HG03139 (cell line): ENCODE data around the gene PAPOLB.

Experiments
- ATAC-seq: cut with Tn5 transposase; IDR thresholded peaks from one replicate; pipeline ENCODE4 v1.9.1; 2021; ENCODE audit not compliant: unreplicated experiment

The PAPOLB gene

DNA sequence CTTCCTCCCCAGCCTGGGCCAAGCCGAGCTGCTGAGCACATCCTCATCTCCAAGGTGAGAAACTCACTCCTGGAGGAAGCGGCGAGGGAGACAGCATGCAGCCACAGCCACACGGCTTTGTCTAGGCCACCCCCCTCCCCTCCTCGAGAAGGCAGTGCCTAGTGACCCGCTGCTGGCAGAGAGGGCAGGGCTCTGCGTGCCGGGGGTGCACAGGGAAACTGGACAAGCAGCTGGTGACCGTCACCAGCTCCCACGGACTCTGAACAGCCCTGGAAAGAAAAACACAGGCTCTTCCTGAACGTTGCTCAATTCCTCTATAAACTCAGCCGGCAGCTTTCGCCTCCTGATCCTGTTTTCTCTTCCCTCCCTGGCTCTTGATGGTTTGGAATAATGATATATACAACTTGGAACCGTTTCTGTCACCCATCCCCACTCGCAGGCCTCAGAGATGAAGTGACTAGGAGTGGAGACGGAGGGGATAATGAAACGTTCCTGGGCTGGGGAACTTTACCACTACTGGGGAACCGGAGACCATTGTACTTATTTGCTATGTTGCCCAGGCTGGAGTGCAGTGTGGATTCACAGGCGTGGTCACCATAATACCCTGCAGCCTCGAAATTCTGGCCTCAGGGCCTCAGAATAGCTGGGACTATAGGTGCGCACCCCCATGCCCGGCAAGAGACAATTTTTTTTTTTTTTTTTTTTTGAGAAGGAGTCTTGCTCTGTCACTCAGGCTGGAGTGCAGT, 19.3 kb downstream of the PAPOLB start:
- no peak for ATAC-seq

- no peak for ATAC-seq
Observed at GRCh38 chr7:4841836-4842235, 20.0 kb downstream of the PAPOLB start.

DNA sequence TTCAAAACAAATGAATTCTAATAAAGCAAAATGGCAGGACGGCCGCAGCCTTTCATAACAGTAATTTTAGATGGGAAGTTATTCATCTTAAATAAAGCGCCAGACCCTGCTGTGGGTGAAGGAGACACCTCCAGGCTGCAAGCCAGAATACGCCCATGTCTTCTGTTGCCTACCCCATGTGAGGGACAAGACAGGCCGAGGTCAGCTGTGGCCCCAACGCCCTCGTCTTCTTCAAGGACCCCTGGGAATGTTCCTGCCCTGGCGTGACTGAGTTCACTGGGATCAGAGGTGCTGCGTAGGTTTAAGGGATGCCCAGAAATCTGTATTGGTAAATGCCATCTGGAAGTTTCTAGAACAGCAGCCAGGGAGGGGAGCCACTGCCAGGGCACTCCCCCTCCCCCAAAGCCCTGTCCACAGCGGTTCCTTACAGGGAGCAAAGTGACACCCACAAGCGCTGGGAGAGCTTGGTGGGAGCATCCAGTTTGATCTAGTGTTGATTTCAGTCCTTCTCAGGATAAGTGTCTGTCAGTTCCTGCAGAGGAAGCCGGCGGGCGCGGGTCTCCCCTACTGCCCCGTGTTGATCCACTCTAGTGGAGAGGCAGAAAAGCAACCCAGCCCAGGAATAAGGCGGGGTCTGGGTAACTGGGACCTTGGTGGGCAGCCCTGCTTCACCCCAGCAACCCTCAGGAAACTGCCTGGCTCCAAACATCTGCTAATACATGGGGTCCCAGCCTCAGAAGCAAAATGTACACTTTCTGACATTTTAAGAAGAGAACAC, 20.6 kb downstream of the PAPOLB start:
- no peak for ATAC-seq

DNA sequence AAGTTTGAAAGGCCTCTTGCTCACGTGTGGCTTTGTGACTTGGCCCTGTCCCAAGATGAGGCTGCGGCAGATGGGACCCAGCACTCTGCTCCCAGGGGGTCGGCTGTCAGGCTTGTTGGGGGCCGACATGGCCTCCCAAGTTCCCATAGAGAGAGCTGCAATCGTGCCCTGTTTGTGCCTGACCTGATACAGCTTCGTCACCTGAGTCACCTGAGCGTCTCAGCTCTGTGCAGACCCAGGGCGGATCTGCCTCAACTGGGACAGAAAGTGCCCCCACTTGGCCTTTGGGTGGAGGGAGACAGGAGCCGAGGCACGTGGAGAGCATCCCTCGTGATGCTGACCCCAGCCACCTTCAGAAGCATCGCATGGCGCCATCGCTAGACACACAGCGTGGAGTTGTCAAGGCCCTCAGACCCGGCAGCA, 21.7 kb downstream of the PAPOLB start:
- ATAC-seq = no peak

GRCh38 chr7:4838626-4839334, 23.1 kb downstream of the PAPOLB start:
- no peak for ATAC-seq

- ATAC-seq = no peak
Observed at GRCh38 chr7:4837803-4838625, 23.8 kb downstream of the PAPOLB start.

- ATAC-seq = no peak
Observed at GRCh38 chr7:4837041-4837802, 24.6 kb downstream of the PAPOLB start.

DNA sequence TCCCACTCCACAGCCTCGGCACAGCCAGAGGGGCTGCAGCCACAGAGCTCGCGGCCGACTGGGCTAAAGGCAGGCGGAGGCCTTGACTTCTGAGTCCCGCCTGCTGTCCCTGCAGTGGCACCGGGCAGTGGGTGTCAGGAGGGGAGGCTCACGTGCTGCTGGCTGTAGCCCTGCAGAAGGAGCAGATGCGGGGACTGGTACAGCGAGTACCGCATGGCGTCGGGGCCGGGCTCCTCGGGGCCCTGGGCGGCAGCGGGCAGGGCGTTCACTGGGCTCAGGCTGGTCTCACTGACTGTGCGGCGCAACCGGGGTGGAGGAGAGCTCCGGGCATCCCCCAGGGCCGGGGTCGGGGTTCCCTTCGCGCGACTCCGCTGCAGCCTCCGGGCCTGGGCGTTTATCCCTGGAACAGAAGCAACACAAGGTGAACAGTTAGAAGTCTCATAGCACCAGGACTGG, 25.6 kb downstream of the PAPOLB start:
- ATAC-seq = no peak

DNA sequence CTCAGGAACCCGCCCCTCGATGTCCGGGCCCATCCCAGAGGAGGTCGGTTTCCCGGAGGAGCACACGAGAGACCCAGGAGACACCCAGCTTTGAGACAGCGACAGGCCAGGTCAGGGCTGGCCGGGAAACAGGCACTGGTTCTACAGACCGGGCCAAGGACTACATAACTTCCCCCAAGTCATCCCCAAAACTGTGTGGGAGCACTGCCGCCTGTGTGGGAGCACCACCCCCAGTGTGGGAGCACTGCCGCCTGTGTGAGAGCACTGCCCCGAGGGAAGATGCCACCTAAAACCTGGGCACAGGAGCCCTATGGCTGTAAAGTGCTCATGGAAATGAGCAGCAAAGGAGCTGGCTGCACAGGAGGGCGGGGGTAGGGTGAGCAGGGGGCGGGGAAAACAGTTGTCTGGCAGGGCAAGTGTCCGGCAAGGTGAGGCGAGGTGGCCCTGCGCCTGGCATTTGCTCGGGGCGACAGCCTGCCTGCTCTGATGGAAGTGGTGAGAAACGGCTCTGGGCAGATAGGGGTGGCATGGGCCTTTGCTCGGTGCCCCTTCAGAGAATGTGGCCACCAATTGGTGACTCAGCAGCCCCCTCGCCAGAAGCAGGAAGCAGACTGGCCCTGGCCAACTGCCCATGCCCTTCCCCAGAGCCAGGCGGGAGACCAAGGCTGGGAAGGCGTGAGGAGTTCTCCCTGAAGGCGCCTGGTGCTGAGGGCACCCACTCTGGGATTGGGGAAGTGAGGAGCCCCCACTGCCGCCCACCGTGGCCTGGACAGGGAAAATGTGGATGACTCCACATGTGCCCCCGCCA, 26.2 kb downstream of the PAPOLB start:
- ATAC-seq = no peak

DNA sequence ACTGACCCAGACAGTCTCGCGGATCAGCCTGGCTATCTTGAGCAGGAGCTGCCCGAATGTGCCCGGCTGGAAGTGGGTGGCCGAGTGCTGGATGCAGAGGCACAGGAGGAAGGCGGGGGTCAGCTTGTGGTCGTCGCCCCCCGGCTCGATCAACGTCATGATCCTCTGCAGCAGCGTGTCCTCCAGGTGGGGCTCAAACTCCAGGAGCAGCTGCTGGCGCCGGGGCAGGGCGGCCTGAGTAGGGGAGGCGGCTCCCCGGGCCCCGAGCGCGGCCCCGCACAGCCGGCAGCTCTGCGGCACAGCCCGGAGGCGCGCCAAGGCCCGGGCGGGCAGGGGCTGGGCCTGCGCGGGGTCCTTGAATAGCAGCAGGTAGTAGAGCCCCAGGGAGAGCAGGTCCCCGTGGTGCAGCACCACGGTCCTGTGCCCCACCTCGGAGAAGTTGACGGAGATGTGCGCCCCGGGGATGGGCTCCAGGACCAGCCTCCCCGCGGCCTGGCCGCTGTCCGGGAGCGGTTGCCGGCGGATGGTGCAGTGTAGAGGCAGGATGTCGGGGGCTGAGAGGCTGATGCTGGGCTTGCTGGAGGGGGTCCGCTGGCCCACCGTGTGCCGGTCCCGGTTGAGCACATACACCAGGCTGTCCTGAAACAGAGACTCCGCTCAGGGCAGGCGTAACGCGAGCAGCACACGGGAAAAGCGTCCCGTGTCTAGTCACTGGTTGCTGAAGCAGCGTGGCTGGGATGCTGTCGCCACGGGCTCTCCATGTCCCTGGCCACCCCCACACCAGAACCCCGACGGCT, 27.0 kb downstream of the PAPOLB start:
- no peak for ATAC-seq

- no peak for ATAC-seq
Observed at GRCh38 chr7:4833691-4834600, 27.9 kb downstream of the PAPOLB start.

- no peak for ATAC-seq
Observed at GRCh38 chr7:4833176-4833575, 28.7 kb downstream of the PAPOLB start.

DNA sequence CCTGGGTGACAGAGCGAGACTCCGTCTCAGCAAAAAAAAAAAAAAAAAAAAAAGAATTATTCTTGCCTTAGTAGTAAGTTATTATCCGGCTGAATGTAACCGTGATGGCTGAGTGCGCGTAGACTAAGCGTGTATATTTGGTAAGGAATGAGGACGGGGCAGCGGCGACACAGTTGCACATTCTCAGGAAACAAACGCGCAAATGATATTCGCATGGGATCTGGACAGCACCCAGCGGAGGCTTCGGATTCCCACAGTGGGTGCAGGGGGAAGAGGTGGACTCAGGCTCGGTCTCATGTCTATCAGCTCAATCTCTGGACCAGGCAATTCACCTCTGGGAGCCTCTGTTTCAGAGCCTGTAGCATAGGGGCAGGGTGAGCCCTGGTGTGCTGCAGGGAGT, 29.1 kb downstream of the PAPOLB start:
- no peak for ATAC-seq

GRCh38 chr7:4831723-4832495, 29.9 kb downstream of the PAPOLB start:
- ATAC-seq = no peak

DNA sequence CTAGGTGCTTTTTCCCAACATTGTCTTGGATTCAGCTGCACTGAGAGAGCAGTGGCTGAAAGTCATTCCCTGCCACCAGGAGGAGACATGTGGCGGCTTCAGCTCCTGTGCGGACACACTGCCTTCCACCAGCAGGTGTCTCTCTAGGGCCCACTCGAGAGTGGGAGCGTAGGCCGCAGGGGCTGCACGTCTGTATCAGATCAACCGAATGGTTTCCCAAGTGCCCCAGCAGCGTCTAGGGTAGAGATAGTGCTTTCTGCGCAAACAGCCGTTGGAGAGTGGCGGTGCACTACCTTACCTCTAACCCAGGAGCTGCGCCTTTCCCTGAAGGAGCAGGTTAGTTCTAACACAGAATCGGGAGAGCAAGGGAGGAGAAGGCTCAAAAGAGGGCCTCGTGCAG, 31.7 kb downstream of the PAPOLB start:
- ATAC-seq = no peak

- ATAC-seq = no peak
Observed at GRCh38 chr7:4828720-4829383, 33.0 kb downstream of the PAPOLB start.
